ENCODE data around the gene CPNE6. TPM values are rescaled to one million over a fixed set of nuclear protein-coding genes. Genes with fewer than 3 reads are reported as not detected.

The CPNE6 gene
- polyA plus RNA-seq, 1 donor (not counting 4 experiments of a cell fraction or from before 2014, with no cell fraction given): not detected

GRCh38 chr14:24100197-24100981 lies 29.0 kb downstream of the CPNE6 start:
- peaks cover 4% of the 10 kb centered on the region for H3K4me1 ChIP-seq (ENCODE audit: control insufficient read depth, extremely low read depth, insufficient read depth, low read length)
- DNase-seq (ENCODE audit: low read depth, low spot score): no peak
- H3K27ac ChIP-seq (ENCODE audit: control insufficient read depth, insufficient read depth, low read length): no peak overlapping the region
- no peak overlapping the region for H2AFZ ChIP-seq (ENCODE audit: control insufficient read depth, low read length)
- H3K79me2 ChIP-seq (ENCODE audit: control insufficient read depth, insufficient read depth, low read length): peaks cover under 1% of the 10 kb centered on the region
- H3K9me1 ChIP-seq (ENCODE audit: control insufficient read depth, extremely low read depth, insufficient read depth, low read length): no peaks in the 10 kb centered on the region
- peaks cover 7 to 24% of the 10 kb centered on the region in 2 experiments for H3K36me3 ChIP-seq (ENCODE audit: control insufficient read depth in 2 of 2, extremely low read depth in 1 of 2, insufficient read depth in 2 of 2, low read length in 2 of 2)
- FAIRE-seq: no peak
- no peak overlapping the region for H3K9ac ChIP-seq (ENCODE audit: control insufficient read depth, extremely low read depth, insufficient read depth, low read length)
- dilution Hi-C loops (cut with MboI; ENCODE audit: extremely low pct_ligation_motif_present, low sequenced_read_pairs): no loop called here
- H4K20me1 ChIP-seq (ENCODE audit: control insufficient read depth, extremely low read depth, insufficient read depth, low read length): no peaks in the 10 kb centered on the region
- TF ChIP-seq, protein P1, sequence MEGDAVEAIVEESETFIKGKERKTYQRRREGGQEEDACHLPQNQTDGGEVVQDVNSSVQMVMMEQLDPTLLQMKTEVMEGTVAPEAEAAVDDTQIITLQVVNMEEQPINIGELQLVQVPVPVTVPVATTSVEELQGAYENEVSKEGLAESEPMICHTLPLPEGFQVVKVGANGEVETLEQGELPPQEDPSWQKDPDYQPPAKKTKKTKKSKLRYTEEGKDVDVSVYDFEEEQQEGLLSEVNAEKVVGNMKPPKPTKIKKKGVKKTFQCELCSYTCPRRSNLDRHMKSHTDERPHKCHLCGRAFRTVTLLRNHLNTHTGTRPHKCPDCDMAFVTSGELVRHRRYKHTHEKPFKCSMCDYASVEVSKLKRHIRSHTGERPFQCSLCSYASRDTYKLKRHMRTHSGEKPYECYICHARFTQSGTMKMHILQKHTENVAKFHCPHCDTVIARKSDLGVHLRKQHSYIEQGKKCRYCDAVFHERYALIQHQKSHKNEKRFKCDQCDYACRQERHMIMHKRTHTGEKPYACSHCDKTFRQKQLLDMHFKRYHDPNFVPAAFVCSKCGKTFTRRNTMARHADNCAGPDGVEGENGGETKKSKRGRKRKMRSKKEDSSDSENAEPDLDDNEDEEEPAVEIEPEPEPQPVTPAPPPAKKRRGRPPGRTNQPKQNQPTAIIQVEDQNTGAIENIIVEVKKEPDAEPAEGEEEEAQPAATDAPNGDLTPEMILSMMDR (optimal IDR thresholded peaks at IDR 0.05 in 1 of 3, IDR thresholded peaks at IDR 0.05 in 1 of 3, conservative IDR thresholded peaks at IDR 0.05 in 1 of 3; ENCODE audit: extremely low read depth in 1 of 3, insufficient read depth in 2 of 3, low read length in 3 of 3): no peak
- TF ChIP-seq EZH2 (IDR thresholded peaks at IDR 0.05; ENCODE audit: low read length): no peak
- no peak overlapping the region for H3K4me3 ChIP-seq (ENCODE audit: control insufficient read depth in 2 of 3, extremely low read depth in 1 of 3, insufficient read depth in 2 of 3, low read depth in 1 of 3, low read length in 3 of 3)
- no peaks in the 10 kb centered on the region for H3K9me3 ChIP-seq (ENCODE audit: control insufficient read depth, low read depth, low read length)
- H3K4me2 ChIP-seq (ENCODE audit: control insufficient read depth, extremely low read depth, insufficient read depth, low read depth, low read length): no peak overlapping the region
- H3K27me3 ChIP-seq (ENCODE audit: control insufficient read depth, extremely low read depth, insufficient read depth, low read length): no peaks in the 10 kb centered on the region

GRCh38 chr14:24100982-24101494 lies 29.7 kb downstream of the CPNE6 start:
- no peaks in the 10 kb centered on the region for H3K9me1 ChIP-seq (ENCODE audit: control insufficient read depth, extremely low read depth, insufficient read depth, low read length)
- TF ChIP-seq, protein P1 (optimal IDR thresholded peaks at IDR 0.05 in 1 of 3, IDR thresholded peaks at IDR 0.05 in 1 of 3, conservative IDR thresholded peaks at IDR 0.05 in 1 of 3; ENCODE audit: extremely low read depth in 1 of 3, insufficient read depth in 2 of 3, low read length in 3 of 3): no peak
- TF ChIP-seq EZH2 (IDR thresholded peaks at IDR 0.05; ENCODE audit: low read length): no peak
- no peak overlapping the region for H2AFZ ChIP-seq (ENCODE audit: control insufficient read depth, low read length)
- H3K27ac ChIP-seq (ENCODE audit: control insufficient read depth, insufficient read depth, low read length): no peak overlapping the region
- H3K79me2 ChIP-seq (ENCODE audit: control insufficient read depth, insufficient read depth, low read length): no peaks in the 10 kb centered on the region
- DNase-seq (ENCODE audit: low read depth, low spot score): no peak
- H3K9me3 ChIP-seq (ENCODE audit: control insufficient read depth, low read depth, low read length): no peaks in the 10 kb centered on the region
- H3K36me3 ChIP-seq (ENCODE audit: control insufficient read depth in 2 of 2, extremely low read depth in 1 of 2, insufficient read depth in 2 of 2, low read length in 2 of 2): peaks cover 7 to 24% of the 10 kb centered on the region in 2 experiments
- no peak overlapping the region for H3K9ac ChIP-seq (ENCODE audit: control insufficient read depth, extremely low read depth, insufficient read depth, low read length)
- H3K4me1 ChIP-seq (ENCODE audit: control insufficient read depth, extremely low read depth, insufficient read depth, low read length): no peaks in the 10 kb centered on the region
- FAIRE-seq: no peak
- dilution Hi-C loops (cut with MboI; ENCODE audit: extremely low pct_ligation_motif_present, low sequenced_read_pairs): no loop called here
- H3K27me3 ChIP-seq (ENCODE audit: control insufficient read depth, extremely low read depth, insufficient read depth, low read length): no peaks in the 10 kb centered on the region
- no peaks in the 10 kb centered on the region for H4K20me1 ChIP-seq (ENCODE audit: control insufficient read depth, extremely low read depth, insufficient read depth, low read length)
- no peak overlapping the region for H3K4me3 ChIP-seq (ENCODE audit: control insufficient read depth in 2 of 3, extremely low read depth in 1 of 3, insufficient read depth in 2 of 3, low read depth in 1 of 3, low read length in 3 of 3)
- H3K4me2 ChIP-seq (ENCODE audit: control insufficient read depth, extremely low read depth, insufficient read depth, low read depth, low read length): no peak overlapping the region
